NCI-H82 treated with DMSO at 0.1 percent for 48 hours (cell line): Measurements from ENCODE around the gene ZNF574.

Experiments
- DNase-seq: peaks from one replicate; lab custom pipeline; 2025; ENCODE audit not compliant: unreplicated experiment; lab: John Stamatoyannopoulos, UW

The ZNF574 gene

GRCh38 chr19:42053037-42053935, 22.7 kb upstream of the ZNF574 start:
- DNase-seq, result no peak

DNA sequence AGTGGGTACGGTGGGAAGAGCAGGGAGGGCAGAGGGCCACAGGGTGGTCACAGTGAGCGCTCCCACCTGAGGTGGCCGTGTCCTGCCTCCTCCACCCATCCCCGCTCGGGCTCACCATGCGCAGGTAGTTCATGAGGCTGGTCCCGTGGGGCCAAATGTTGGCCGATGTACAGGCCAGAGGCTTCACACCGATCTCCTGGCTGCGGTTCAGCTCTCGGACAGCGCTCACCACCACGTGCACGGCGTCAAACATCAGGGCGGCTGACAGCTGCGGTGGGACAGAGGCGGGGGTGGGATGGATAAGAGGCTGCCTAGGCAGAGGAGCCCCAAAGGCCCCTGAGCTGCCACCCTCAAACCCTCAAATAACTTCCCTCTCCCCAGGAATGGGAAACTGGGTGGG, 21.8 kb upstream of the ZNF574 start:
- no peak for DNase-seq

DNA sequence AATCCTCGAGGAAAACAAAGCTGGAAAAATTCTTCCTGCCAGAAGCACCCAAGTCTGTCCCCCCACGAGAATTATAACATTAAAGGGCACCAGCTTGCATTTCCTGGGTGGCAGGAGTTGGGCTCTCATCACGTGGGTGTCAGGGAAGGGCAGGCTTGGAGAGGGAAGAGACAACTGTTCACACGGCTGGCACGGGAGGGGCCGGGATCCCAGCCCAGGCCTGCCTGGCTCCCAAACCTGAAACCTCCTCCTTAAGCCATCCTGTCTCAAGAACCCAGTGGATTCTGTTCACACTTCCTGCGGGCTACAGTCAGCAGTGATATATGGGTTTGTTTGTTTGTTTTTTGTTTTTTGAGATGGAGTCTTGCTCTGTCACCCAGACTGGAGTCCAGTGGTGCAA, 18.1 kb upstream of the ZNF574 start:
- no peak for DNase-seq

DNA sequence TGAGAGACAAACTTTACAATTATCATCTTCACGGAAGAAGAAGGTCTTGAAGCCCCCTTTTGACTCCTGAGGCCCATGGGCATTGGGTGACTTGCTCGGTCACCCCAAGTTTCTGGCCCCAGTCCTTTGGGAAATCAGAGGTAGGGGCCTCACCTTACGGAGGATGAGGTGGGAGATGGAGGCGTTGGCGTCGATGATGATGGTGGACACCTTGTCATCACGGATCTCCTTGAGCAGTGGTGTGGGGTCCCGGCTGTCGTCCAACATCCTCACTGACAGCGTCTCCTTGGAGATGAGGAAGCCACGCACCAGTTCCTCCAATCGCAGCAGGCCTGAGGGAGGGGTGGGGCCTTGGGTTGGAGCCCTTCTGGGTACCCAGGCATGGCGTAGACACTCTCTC, 16.8 kb upstream of the ZNF574 start:
- DNase-seq, result no peak

DNA sequence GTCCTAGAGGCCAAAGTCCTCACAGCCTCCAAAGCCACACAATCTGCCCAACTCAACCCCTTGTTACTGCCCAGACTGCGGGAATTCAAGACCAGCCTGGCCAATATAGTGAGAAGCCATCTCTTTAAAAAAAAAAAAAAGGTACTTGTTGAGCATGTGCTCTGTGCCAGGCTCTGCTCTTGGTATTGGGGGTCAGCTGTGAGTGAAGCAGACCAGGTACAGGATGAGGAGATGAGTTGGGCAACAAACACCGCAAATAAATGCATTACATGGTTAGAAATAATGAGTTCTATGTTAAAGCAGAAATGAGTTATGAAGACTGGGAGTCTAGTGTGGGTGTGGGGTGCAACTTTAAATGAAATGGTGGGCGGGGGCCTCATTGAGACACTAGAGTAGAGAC, 15.8 kb upstream of the ZNF574 start:
- DNase-seq, result no peak

GRCh38 chr19:42062381-42062780, 13.6 kb upstream of the ZNF574 start:
- DNase-seq, result no peak

DNA sequence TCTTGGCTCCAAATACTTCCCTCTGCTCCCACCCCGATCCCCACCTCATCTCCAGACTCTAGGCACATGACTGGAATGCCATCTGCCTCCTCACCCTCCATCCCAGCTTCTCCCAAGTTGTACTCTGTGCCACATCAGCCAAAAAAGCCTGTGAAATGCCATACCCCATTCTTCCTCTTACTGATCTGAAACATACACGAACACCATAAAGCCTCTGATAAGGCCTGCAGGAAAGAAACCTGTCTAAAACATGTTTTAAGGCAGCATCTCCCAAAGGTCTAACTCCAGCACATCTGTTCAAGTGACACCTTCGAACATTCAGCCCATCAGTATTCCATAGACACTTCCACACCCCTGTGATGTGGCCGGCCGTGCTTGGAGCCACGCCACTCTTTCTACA, 11.5 kb upstream of the ZNF574 start:
- no peak for DNase-seq

DNA sequence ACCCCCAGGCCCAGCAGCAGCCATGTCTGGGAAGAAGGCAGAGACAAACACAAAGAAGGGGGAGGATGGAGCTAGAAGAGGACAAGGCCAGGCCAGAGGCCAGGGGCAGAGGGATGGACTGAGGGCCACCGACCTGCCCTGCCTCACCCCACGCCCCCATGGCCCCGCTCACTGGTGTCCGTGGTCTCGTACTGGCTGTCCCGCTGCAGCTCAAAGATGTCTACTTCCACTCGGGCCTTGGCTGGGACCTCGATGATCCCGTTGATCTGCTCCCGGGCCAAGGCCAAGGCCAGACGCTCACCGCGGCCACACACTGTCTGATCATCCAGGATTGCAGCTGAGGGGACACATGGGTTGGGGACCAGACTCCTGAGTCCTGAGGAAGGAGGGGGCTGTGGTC, 10.9 kb upstream of the ZNF574 start:
- DNase-seq, result no peak

- DNase-seq, result no peak
Observed at GRCh38 chr19:42065511-42065910, 10.5 kb upstream of the ZNF574 start.

GRCh38 chr19:42066075-42066754, 9.8 kb upstream of the ZNF574 start:
- no peak for DNase-seq

GRCh38 chr19:42067315-42067888, 8.6 kb upstream of the ZNF574 start:
- DNase-seq, result no peak

- DNase-seq, result no peak
Observed at GRCh38 chr19:42068361-42068755, 7.6 kb upstream of the ZNF574 start.

GRCh38 chr19:42068756-42069571, 7.0 kb upstream of the ZNF574 start:
- DNase-seq, result no peak

GRCh38 chr19:42069619-42070351, 6.2 kb upstream of the ZNF574 start, which contains the start of gene GRIK5:
Gene GRIK5, minus strand, starts transcription at chr19:42070206. Its CDS starts 4,436 bp downstream, at chr19:42065770.
- DNase-seq, result no peak

DNA sequence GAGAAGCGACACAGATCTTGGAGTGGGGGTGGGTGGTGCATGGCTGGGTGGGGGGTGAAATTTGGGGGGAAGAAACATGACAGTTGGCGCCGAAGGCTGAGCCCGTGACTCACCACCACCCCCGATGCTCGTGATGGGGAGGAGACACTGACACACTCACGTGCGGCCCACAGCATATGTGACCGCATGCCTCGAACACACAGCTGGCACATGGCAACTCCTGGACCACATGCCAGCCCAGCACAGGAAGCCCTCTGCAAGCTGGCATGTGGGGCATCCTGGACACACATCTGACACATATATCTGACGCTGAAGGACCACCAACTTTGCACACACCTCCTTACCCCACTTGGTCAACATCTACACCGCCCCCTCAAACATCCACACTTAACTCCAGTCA, 4.7 kb upstream of the ZNF574 start:
- DNase-seq, result no peak

DNA sequence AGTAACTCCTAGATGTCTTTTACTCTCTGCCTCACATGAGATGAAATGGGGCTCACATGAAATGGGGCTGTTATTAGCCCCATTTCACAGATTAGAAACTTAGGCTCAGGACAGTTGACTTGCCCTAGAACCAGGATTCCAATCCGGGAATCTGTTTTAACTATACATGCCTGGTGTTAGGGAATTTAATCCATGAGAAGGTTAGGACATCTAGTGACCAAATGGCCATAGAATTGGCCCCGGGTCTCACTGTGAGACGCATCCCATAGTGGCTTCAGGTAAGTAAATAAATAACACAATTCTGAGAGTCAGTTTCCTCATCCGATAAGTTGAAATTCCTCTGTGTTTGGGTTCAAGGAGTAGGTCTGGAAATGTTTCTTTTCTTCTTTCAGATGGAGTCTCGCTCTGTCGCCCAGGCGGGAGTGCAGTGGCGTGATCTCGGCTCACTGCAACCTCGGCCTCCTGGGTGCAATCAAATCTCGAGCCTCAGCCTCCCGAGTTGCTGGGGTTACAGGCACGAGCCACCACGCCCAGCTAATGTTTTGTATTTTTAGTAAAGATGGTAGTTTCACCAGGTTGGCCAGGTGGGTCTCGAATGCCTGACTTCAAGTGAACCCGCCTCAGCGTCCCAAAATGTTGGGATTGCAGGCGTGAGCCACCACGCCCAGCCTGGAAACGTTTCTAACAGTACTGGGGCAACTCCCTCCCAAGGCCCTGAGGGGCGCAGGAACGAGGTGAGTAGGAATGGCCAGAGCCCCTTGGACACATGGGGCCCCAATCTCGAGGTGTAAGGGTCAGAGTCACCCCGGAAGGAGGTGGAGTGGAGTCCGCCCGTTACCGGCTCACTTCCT, 1.2 kb upstream of the ZNF574 start:
- no peak for DNase-seq

- DNase-seq, result no peak
Observed at GRCh38 chr19:42075364-42075615, 676 bp upstream of the ZNF574 start.

- no peak for DNase-seq
Observed at GRCh38 chr19:42076380-42076944, 496 bp downstream of the ZNF574 start.

GRCh38 chr19:42078058-42078457, 2.1 kb downstream of the ZNF574 start:
- DNase-seq, result no peak
